Caco-2 (cell line): ENCODE data around the gene FABP2. TPM values are rescaled to one million over a fixed set of nuclear protein-coding genes. Genes with fewer than 3 reads are reported as not detected.

Source experiments
- BruUV-seq: library from RNA; stranded (reverse); fragments of 400-500 nt; replicated peaks from 2 replicates; lab custom pipeline; 2021; lab: Mats Ljungman, UMichigan
- CTCF ChIA-PET: fragments of 300-600 bp; sonication (Branson Sonifier 250); formaldehyde crosslinking; loops from one replicate; lab custom pipeline; 2022; ENCODE audit warnings: antibody characterized with exemption; lab: Charles Lee
- POLR2A ChIA-PET: fragments of 300-600 bp; sonication (Branson Sonifier 250); formaldehyde crosslinking; loops from one replicate; lab custom pipeline; 2022; ENCODE audit warnings: antibody characterized with exemption; lab: Charles Lee
- DNase-seq, 2 experiments: peaks; one replicate each; pipeline versions ENCODE4 v3.0.0 to v3.0.0-alpha.2; 2020 to 2022
- H3K27me3 ChIP-seq: replicated peaks from 2 replicates; pipeline ENCODE4 v1.6.0; 2011; ENCODE audit warnings: low read length; ENCODE audit not compliant: control insufficient read depth, insufficient read depth
- H3K36me3 ChIP-seq: 2 replicates; pipeline ENCODE4 v1.5.1; 2011; ENCODE audit warnings: low read length; ENCODE audit not compliant: control insufficient read depth, insufficient read depth
- H3K4me1 ChIP-seq: fragments of 250-450 bp; sonication (Bioruptor Pico); 2 replicates; pipeline ENCODE4 v1.5.1; 2020; ENCODE audit warnings: mild to moderate bottlenecking
- H3K4me3 ChIP-seq: 2 replicates; pipeline ENCODE4 v1.5.1; 2011; ENCODE audit warnings: low read depth, mild to moderate bottlenecking, control low read depth, low read length
- H3K9me3 ChIP-seq: fragments of 250-450 bp; sonication (Bioruptor Pico); 2 replicates; pipeline ENCODE4 v1.5.1; 2020; ENCODE audit warnings: mild to moderate bottlenecking, moderate library complexity
- H3K27ac Mint-ChIP-seq: one replicate; pipeline ENCODE4 v1.8.0; 2022; ENCODE audit warnings: mixed read lengths; ENCODE audit not compliant: unreplicated experiment
- H3K27me3 Mint-ChIP-seq: one replicate; pipeline ENCODE4 v1.8.0; 2022; ENCODE audit warnings: mixed read lengths; ENCODE audit not compliant: insufficient read depth, unreplicated experiment
- H3K36me3 Mint-ChIP-seq: one replicate; pipeline ENCODE4 v1.8.0; 2022; ENCODE audit warnings: mild to moderate bottlenecking, mixed read lengths; ENCODE audit not compliant: insufficient read depth, unreplicated experiment
- H3K4me1 Mint-ChIP-seq: one replicate; pipeline ENCODE4 v1.8.0; 2022; ENCODE audit warnings: low read depth, mixed read lengths; ENCODE audit not compliant: unreplicated experiment
- H3K4me3 Mint-ChIP-seq: one replicate; pipeline ENCODE4 v1.8.0; 2022; ENCODE audit warnings: mild to moderate bottlenecking, moderate library complexity, mixed read lengths; ENCODE audit not compliant: unreplicated experiment
- H3K9me3 Mint-ChIP-seq: one replicate; pipeline ENCODE4 v1.8.0; 2022; ENCODE audit warnings: mixed read lengths; ENCODE audit not compliant: unreplicated experiment
- CTCF ChIP-seq, 2 experiments: fragments of 200-600 bp in 1 of 2; IDR thresholded peaks; 1 replicate in 1 of 2; 2 replicates in 1 of 2; pipeline versions ENCODE4 v1.5.1 to v1.8.0; 2011 to 2022; ENCODE audit warnings: antibody characterized with exemption in 1 of 2, control low read depth in 1 of 2, inconsistent platforms in 1 of 2, low read depth in 1 of 2, low read length in 1 of 2, mild to moderate bottlenecking in 1 of 2, moderate library complexity in 1 of 2; ENCODE audit not compliant: insufficient read depth in 1 of 2, severe bottlenecking in 1 of 2, unreplicated experiment in 1 of 2
- intact Hi-C: fragments of 100-400 bp; cut with micrococcal nuclease; formaldehyde crosslinking; loops from one replicate; pipeline ENCODE4 v1.10.0; 2022; ENCODE audit not compliant: unreplicated experiment
- total RNA-seq: library from RNA; stranded (reverse); gene quantifications from 2 replicates; pipeline ENCODE4 v1.2.3, GENCODE V29; 2022

Gene FABP2
- total RNA-seq, 1 experiment from 2014 or later, result not detected

GRCh38 chr4:119328695-119329094 lies 6.8 kb upstream of the FABP2 start:
- Mint-ChIP-seq H3K4me1 (peaks cover 7% of the 10 kb centered on the region), H3K4me3 (no peak overlapping the region), H3K27ac (no peak overlapping the region), H3K36me3 (no peaks in the 10 kb centered on the region), H3K9me3 (peaks cover 10% of the 10 kb centered on the region), H3K27me3 (no peaks in the 10 kb centered on the region)
- Histone ChIP-seq H3K9me3 (no peaks in the 10 kb centered on the region), H3K4me1 (0 out of 2 replicates have a peak, but pooled peaks cover 3% of the 10 kb centered on the region), H3K27me3 (no peaks in the 10 kb centered on the region), H3K36me3 (no peaks in the 10 kb centered on the region), H3K4me3 (no peak overlapping the region)
- POLR2A ChIA-PET, result no interaction called here
- intact Hi-C loops, result no loop called here
- CTCF ChIA-PET, result no interaction called here
- no TSS peak for BruUV-seq
- no peak for DNase-seq
- no peak for TF ChIP-seq CTCF (IDR thresholded peaks at IDR 0.05; ENCODE audit: insufficient read depth in 1 of 2, low read depth in 1 of 2, low read length in 1 of 2, severe bottlenecking in 1 of 2, unreplicated experiment in 1 of 2)

GRCh38 chr4:119317990-119318389 lies 3.9 kb downstream of the FABP2 start:
- no peaks in the 10 kb centered on the region for H3K36me3 Mint-ChIP-seq
- Histone ChIP-seq H3K9me3 (no peaks in the 10 kb centered on the region), H3K36me3 (no peaks in the 10 kb centered on the region), H3K4me3 (no peak overlapping the region), H3K4me1 (no peaks in the 10 kb centered on the region), H3K27me3 (no peaks in the 10 kb centered on the region)
- DNase-seq, result no peak
- H3K27ac Mint-ChIP-seq, result no peak overlapping the region
- no peaks in the 10 kb centered on the region for H3K27me3 Mint-ChIP-seq
- H3K4me1 Mint-ChIP-seq, result no peaks in the 10 kb centered on the region
- H3K4me3 Mint-ChIP-seq, result no peak overlapping the region
- intact Hi-C loops, result no loop called here
- no TSS peak for BruUV-seq
- TF ChIP-seq CTCF (IDR thresholded peaks at IDR 0.05; ENCODE audit: insufficient read depth in 1 of 2, low read depth in 1 of 2, low read length in 1 of 2, severe bottlenecking in 1 of 2, unreplicated experiment in 1 of 2), result no peak
- POLR2A ChIA-PET, result no interaction called here
- H3K9me3 Mint-ChIP-seq, result no peaks in the 10 kb centered on the region
- CTCF ChIA-PET, result no interaction called here

GRCh38 chr4:119315036-119315435 lies 6.9 kb downstream of the FABP2 start:
- Mint-ChIP-seq H3K36me3 (no peaks in the 10 kb centered on the region), H3K4me1 (no peaks in the 10 kb centered on the region), H3K4me3 (no peak overlapping the region), H3K9me3 (no peaks in the 10 kb centered on the region), H3K27me3 (no peaks in the 10 kb centered on the region), H3K27ac (no peak overlapping the region)
- no peak for TF ChIP-seq CTCF (IDR thresholded peaks at IDR 0.05; ENCODE audit: insufficient read depth in 1 of 2, low read depth in 1 of 2, low read length in 1 of 2, severe bottlenecking in 1 of 2, unreplicated experiment in 1 of 2)
- intact Hi-C loops, result loop anchor here (2.0 kb wide), 2 partner anchors 140 to 244 kb away; no protein-coding TSS in a partner anchor
- ChIA-PET CTCF (no interaction called here), POLR2A (interaction anchor here (0.6 kb wide), 1 partner anchor 139 kb away, joined by 3 read pairs; no protein-coding TSS in a partner anchor)
- Histone ChIP-seq H3K36me3 (no peaks in the 10 kb centered on the region), H3K4me3 (no peak overlapping the region), H3K9me3 (no peaks in the 10 kb centered on the region), H3K4me1 (no peaks in the 10 kb centered on the region), H3K27me3 (no peaks in the 10 kb centered on the region)
- BruUV-seq, result no TSS peak
- DNase-seq, result no peak
